HepG2 (cell line): Measurements from ENCODE around the gene DYRK1B. TPM values are rescaled to one million over a fixed set of nuclear protein-coding genes. Genes with fewer than 3 reads are reported as not detected.

Experiments used
- ATAC-seq: fragments of 200-7000 bp; cut with Tn5 transposase; 3 replicates; pipeline ENCODE4 v1.9.1; 2020; ENCODE audit warnings: mild to moderate bottlenecking, moderate library complexity
- BruUV-seq: library from RNA; stranded (reverse); fragments of 400-500 nt; replicated peaks from 2 replicates; lab custom pipeline; 2021; lab: Mats Ljungman, UMichigan
- CTCF ChIA-PET: fragments of 300-600 bp; formaldehyde crosslinking; extraction: SDS; loops from one replicate; lab custom pipeline; 2021; ENCODE audit warnings: low total read pairs, inconsistent platforms, low intra/inter-chr PET ratio; lab: Yijun Ruan, JAX
- POLR2A ChIA-PET: fragments of 350-600 bp; sonication (Branson Sonifier 250); formaldehyde crosslinking; loops from one replicate; lab custom pipeline; 2020; ENCODE audit warnings: antibody characterized with exemption, inconsistent platforms; lab: Yijun Ruan, JAX
- DNase-seq: peaks from one replicate; pipeline ENCODE4 v3.0.0-alpha.2; 2015; ENCODE audit warnings: low spot score
- FAIRE-seq: peaks from 3 replicates; lab custom pipeline; 2011; peaks lifted over from hg19 to GRCh38; lab: Jason Lieb, UNC
- H2AFZ ChIP-seq: one replicate; pipeline ENCODE4 v1.6.1; 2011; ENCODE audit warnings: low read length, inconsistent platforms
- H3K27ac ChIP-seq: fragments of 300-600 bp; 3 replicates; pipeline ENCODE4 v1.8.0; 2011; ENCODE audit warnings: mixed run types, mild to moderate bottlenecking, mixed read lengths, low read length, inconsistent platforms; ENCODE audit not compliant: insufficient read depth; ENCODE audit errors: extremely low read length
- H3K27me3 ChIP-seq, 2 experiments: fragments of 200-600 bp in 1 of 2; 2 replicates in 1 of 2; 3 replicates in 1 of 2; pipeline versions ENCODE4 v1.6.0 to v1.8.0; 2011; ENCODE audit warnings: low read length in 2 of 2, mild to moderate bottlenecking in 2 of 2, moderate library complexity in 2 of 2, inconsistent platforms in 1 of 2; ENCODE audit not compliant: insufficient read depth in 2 of 2, control insufficient read depth in 1 of 2
- H3K36me3 ChIP-seq, 2 experiments: fragments of 200-600 bp in 1 of 2; replicated peaks in 1 of 2; 2 replicates in 1 of 2; 3 replicates in 1 of 2; pipeline versions ENCODE4 v1.5.1 to v1.8.0; 2011; ENCODE audit warnings: low read length in 2 of 2, inconsistent platforms in 1 of 2; ENCODE audit not compliant: insufficient read depth in 2 of 2, control insufficient read depth in 1 of 2
- H3K4me1 ChIP-seq: 2 replicates; pipeline ENCODE4 v1.5.1; 2012; ENCODE audit warnings: low read length, inconsistent platforms; ENCODE audit not compliant: insufficient read depth
- H3K4me2 ChIP-seq: 2 replicates; pipeline ENCODE4 v1.6.0; 2011; ENCODE audit warnings: low read depth, low read length, inconsistent platforms
- H3K4me3 ChIP-seq, 3 experiments: fragments of 200-600 bp in 1 of 3; sonication (generic), shearing (Covaris generic) in 1 of 3; replicated peaks in 1 of 3; 2 replicates each; pipeline ENCODE4 v1.5.1; 2011 to 2016; ENCODE audit warnings: low read length in 3 of 3, inconsistent platforms in 2 of 3, low read depth in 2 of 3, mild to moderate bottlenecking in 2 of 3, control low read depth in 1 of 3, mixed read lengths in 1 of 3; ENCODE audit not compliant: insufficient read depth in 1 of 3
- H3K79me2 ChIP-seq: one replicate; pipeline ENCODE4 v1.6.1; 2011; ENCODE audit warnings: low read length, inconsistent platforms; ENCODE audit not compliant: insufficient read depth
- H3K9ac ChIP-seq: 2 replicates; pipeline ENCODE4 v1.6.0; 2011; ENCODE audit warnings: mild to moderate bottlenecking, low read depth, low read length, inconsistent platforms; ENCODE audit not compliant: insufficient read depth
- H3K9me3 ChIP-seq: 2 replicates; pipeline ENCODE4 v1.5.1; 2012; ENCODE audit warnings: mild to moderate bottlenecking, low read length
- H4K20me1 ChIP-seq: 2 replicates; pipeline ENCODE4 v1.6.0; 2011; ENCODE audit warnings: inconsistent platforms, mild to moderate bottlenecking, low read length, moderate library complexity; ENCODE audit not compliant: insufficient read depth
- AGO2 ChIP-seq: fragments of 200-400 bp; formaldehyde crosslinking; optimal IDR thresholded peaks from 2 replicates; pipeline ENCODE3; 2017; ENCODE audit warnings: mild to moderate bottlenecking, low read depth, low read length, moderate library complexity
- ARID3A ChIP-seq: IDR thresholded peaks from 2 replicates; pipeline ENCODE4 v1.6.1; 2012; ENCODE audit warnings: low read depth, low read length, improper control_type of control experiment
- CAMTA2 ChIP-seq: sonication (generic); formaldehyde crosslinking; IDR thresholded peaks from 2 replicates; pipeline ENCODE4 v1.4.0; 2020; ENCODE audit warnings: mild to moderate bottlenecking, missing genetic modification reagents, borderline replicate concordance
- POLR2A ChIP-seq, 2 experiments: IDR thresholded peaks; 2 replicates each; pipeline ENCODE4 v1.6.1; 2011; ENCODE audit warnings: low read depth in 2 of 2, low read length in 2 of 2, mild to moderate bottlenecking in 1 of 2, moderate library complexity in 1 of 2; ENCODE audit not compliant: insufficient read depth in 1 of 2
- RBFOX2 ChIP-seq: fragments of 200-400 bp; formaldehyde crosslinking; IDR thresholded peaks from 2 replicates; pipeline ENCODE4 v1.6.1; 2017; ENCODE audit warnings: low read depth, mild to moderate bottlenecking, low read length
- ZKSCAN8 ChIP-seq: IDR thresholded peaks from 2 replicates; pipeline ENCODE4 v1.6.1; 2016; ENCODE audit warnings: borderline replicate concordance, missing genetic modification reagents, missing compliant biosample characterization
- WGBS: methylation state at CpG from one replicate; pipeline ENCODE4 v1.1.6; 2017; ENCODE audit warnings: low lambda C conversion rate; 5-methylcytosine and 5-hydroxymethylcytosine counted together
- in situ Hi-C: cut with HindIII; loops from 2 replicates; pipeline ENCODE4 v1.10.0; 2017; ENCODE audit warnings: low pct_unique_long_range_greater_than_20kb; ENCODE audit not compliant: extremely low pct_ligation_motif_present
- intact Hi-C: fragments of 100-400 bp; cut with micrococcal nuclease; formaldehyde crosslinking; loops from one replicate; pipeline ENCODE4 v1.10.0; 2022; ENCODE audit not compliant: unreplicated experiment
- polyA plus RNA-seq, 8 experiments: library from polyadenylated mRNA; depleted of rRNA in 3 of 8; stranded (reverse) in 7 of 8; unstranded in 1 of 8; fragments of >200 nt; fragmentation: Illumina TruSeq in 4 of 8; extraction: Trizol in 4 of 8; gene quantifications; 2 replicates each; pipeline versions ENCODE4 v1.2.1 to v1.2.3, GENCODE V29; 2011 to 2016; ENCODE audit warnings: low read depth in 4 of 8, missing spikeins in 1 of 8, mixed read lengths in 1 of 8; ENCODE audit not compliant: insufficient read depth in 1 of 8
- total RNA-seq, 5 experiments: library from RNA; depleted of rRNA; stranded (reverse); fragments of >200 nt; fragmentation: Illumina TruSeq; extraction: Trizol; gene quantifications; 2 replicates each; pipeline ENCODE4 v1.2.3, GENCODE V29; 2016; ENCODE audit warnings: low read depth in 1 of 5

Gene DYRK1B
- total and polyA plus RNA-seq, 2 of the 13 experiments (the other 11 are each of a cell fraction or from before 2014, with no cell fraction given) = 0.82 to 1.3 TPM

- no peak overlapping the region for H2AFZ ChIP-seq
- TF ChIP-seq AGO2 (peak; percentile 32), CAMTA2 (CRISPR knock-in tag) (no peak), ZKSCAN8 (no peak), ARID3A (no peak), RBFOX2 (0 out of 2 replicates have a peak, but pooled peaks have one; percentile 24), POLR2A (IDR thresholded peaks at IDR 0.05; ENCODE audit: insufficient read depth in 1 of 2, low read depth in 2 of 2, low read length in 2 of 2) (no peak)
- POLR2A ChIA-PET = no interaction called here
Observed at GRCh38 chr19:39873385-39873784, 39.4 kb upstream of the DYRK1B start.

More at GRCh38 chr19:39873385-39873784, 39.4 kb upstream of the DYRK1B start:
- no TSS peak for BruUV-seq
- Histone ChIP-seq H3K4me1 (no peaks in the 10 kb centered on the region), H3K9me3 (no peaks in the 10 kb centered on the region), H3K36me3 (no peaks in the 10 kb centered on the region; a peak in 2 of 5 replicates), H3K4me2 (no peak overlapping the region), H3K4me3 (no peak overlapping the region), H4K20me1 (no peaks in the 10 kb centered on the region), H3K27me3 (no peaks in the 10 kb centered on the region), H3K27ac (no peak overlapping the region), H3K9ac (no peak overlapping the region), H3K79me2 (no peaks in the 10 kb centered on the region)
- WGBS = 93% methylated on average over 8 of the region's 20 CpGs
- ATAC-seq (no peak), FAIRE-seq (no peak), DNase-seq (no peak)
- CTCF ChIA-PET = no interaction called here
- in situ Hi-C loops = no loop called here
- intact Hi-C loops = no loop called here
